SJSA1 (cell line): ENCODE data around the gene CLMN. TPM values are rescaled to one million over a fixed set of nuclear protein-coding genes. Genes with fewer than 3 reads are reported as not detected.

Experiments
- total RNA-seq: library from RNA; depleted of rRNA; stranded (reverse); fragments of >200 nt; shearing (Covaris generic); gene quantifications from 2 replicates; pipeline ENCODE4 v1.2.3, GENCODE V29; 2014; rRNA removed

CLMN gene
- total RNA-seq, 1 experiment from 2014 or later, result 4.7 TPM

Other genes starting within 250 kb of the CLMN start
- 28.6 and 61.9 TPM in 2 replicates for gene DICER1, start 162.4 kb downstream of the CLMN start, total RNA-seq
- gene SYNE3, start 196.7 kb upstream of the CLMN start, total RNA-seq, result 8.3 and 11.5 TPM in 2 replicates
- gene GLRX5, start 215.1 kb upstream of the CLMN start, total RNA-seq, result 56.2 and 82.3 TPM in 2 replicates